Endothelial cell of umbilical vein (primary cell): ENCODE results near the gene MSN. TPM values are rescaled to one million over a fixed set of nuclear protein-coding genes. Genes with fewer than 3 reads are reported as not detected.

Experiments used
- BruUV-seq: library from RNA; stranded (reverse); fragments of 400-500 nt; replicated peaks from 2 replicates; lab custom pipeline; 2021; lab: Mats Ljungman, UMichigan
- CTCF ChIA-PET: fragments of 300-600, 350-600 bp; sonication (Branson Sonifier 250); formaldehyde crosslinking; loops from one replicate; lab custom pipeline; 2021; ENCODE audit warnings: antibody characterized with exemption, inconsistent platforms; lab: Charles Lee
- POLR2A ChIA-PET: fragments of 300-600, 350-600 bp; sonication (Branson Sonifier 250); formaldehyde crosslinking; loops from one replicate; lab custom pipeline; 2021; ENCODE audit warnings: antibody characterized with exemption, inconsistent platforms; lab: Charles Lee
- DNase-seq: peaks from one replicate; pipeline ENCODE4 v3.0.0-alpha.2; 2011; ENCODE audit warnings: low read depth, low spot score
- FAIRE-seq: peaks from 2 replicates; lab custom pipeline; 2011; peaks lifted over from hg19 to GRCh38; lab: Jason Lieb, UNC
- H2AFZ ChIP-seq: 2 replicates; pipeline ENCODE4 v1.6.0; 2012; ENCODE audit warnings: low read depth, low read length, control low read depth, inconsistent platforms
- H3K27ac ChIP-seq: 2 replicates; pipeline ENCODE4 v1.5.1; 2011; ENCODE audit warnings: low read depth, mild to moderate bottlenecking, control low read depth, low read length, moderate library complexity; ENCODE audit not compliant: insufficient read depth
- H3K27me3 ChIP-seq, 2 experiments: 2 replicates each; pipeline versions ENCODE4 v1.6.0 to v1.6.1; 2011; ENCODE audit warnings: low read length in 2 of 2, mixed read lengths in 1 of 2; ENCODE audit not compliant: control insufficient read depth in 2 of 2, insufficient read depth in 2 of 2
- H3K36me3 ChIP-seq, 2 experiments: 2 replicates in 1 of 2; 3 replicates in 1 of 2; pipeline ENCODE4 v1.5.1; 2011; ENCODE audit warnings: low read length in 2 of 2, mild to moderate bottlenecking in 1 of 2, moderate library complexity in 1 of 2; ENCODE audit not compliant: control insufficient read depth in 2 of 2, insufficient read depth in 2 of 2; ENCODE audit errors: extremely low read depth in 1 of 2
- H3K4me1 ChIP-seq: 3 replicates; pipeline ENCODE4 v1.5.1; 2011; ENCODE audit warnings: mild to moderate bottlenecking, low read length; ENCODE audit not compliant: control insufficient read depth, insufficient read depth; ENCODE audit errors: extremely low read depth
- H3K4me2 ChIP-seq: 2 replicates; pipeline ENCODE4 v1.6.1; 2011; ENCODE audit warnings: low read length, control low read depth, mixed read lengths; ENCODE audit not compliant: insufficient read depth
- H3K4me3 ChIP-seq, 3 experiments: fragments of 200-600 bp in 1 of 3; sonication (generic), shearing (Covaris generic) in 1 of 3; replicated peaks in 1 of 3; 2 replicates each; pipeline ENCODE4 v1.5.1; 2011 to 2016; ENCODE audit warnings: control low read depth in 3 of 3, low read length in 3 of 3, mild to moderate bottlenecking in 2 of 3, inconsistent platforms in 1 of 3, low read depth in 1 of 3, moderate library complexity in 1 of 3; ENCODE audit not compliant: insufficient read depth in 1 of 3
- H3K79me2 ChIP-seq: 2 replicates; pipeline ENCODE4 v1.6.0; 2012; ENCODE audit warnings: low read length, inconsistent platforms; ENCODE audit not compliant: control insufficient read depth, insufficient read depth
- H3K9ac ChIP-seq: replicated peaks from 2 replicates; pipeline ENCODE3; 2011; ENCODE audit warnings: low read length, control low read depth; ENCODE audit not compliant: insufficient read depth; ENCODE audit errors: extremely low read depth
- H3K9me1 ChIP-seq: replicated peaks from 3 replicates; pipeline ENCODE4 v1.6.0; 2011; ENCODE audit warnings: mild to moderate bottlenecking, low read length; ENCODE audit not compliant: control insufficient read depth, insufficient read depth; ENCODE audit errors: extremely low read depth
- H3K9me3 ChIP-seq: replicated peaks from 2 replicates; pipeline ENCODE4 v1.5.1; 2012; ENCODE audit warnings: low read length, inconsistent platforms; ENCODE audit not compliant: control insufficient read depth, insufficient read depth
- H4K20me1 ChIP-seq: replicated peaks from 2 replicates; pipeline ENCODE3; 2011; ENCODE audit warnings: mild to moderate bottlenecking, low read length; ENCODE audit not compliant: control insufficient read depth, insufficient read depth; ENCODE audit errors: extremely low read depth
- CTCF ChIP-seq, 2 donors: IDR thresholded peaks; 1 replicate in 1 of 2; 2 replicates in 1 of 2; pipeline ENCODE4 v1.5.1; 2011; ENCODE audit warnings: low read length in 2 of 2, mild to moderate bottlenecking in 2 of 2, moderate library complexity in 2 of 2, control low read depth in 1 of 2, inconsistent platforms in 1 of 2, low read depth in 1 of 2; ENCODE audit not compliant: insufficient read depth in 1 of 2; ENCODE audit errors: extremely low read depth in 1 of 2
- EZH2 ChIP-seq: IDR thresholded peaks from 2 replicates; pipeline ENCODE4 v1.6.1; 2012; ENCODE audit warnings: borderline replicate concordance, low read depth, mild to moderate bottlenecking, moderate library complexity, low read length, inconsistent platforms; ENCODE audit not compliant: severe bottlenecking
- FOS ChIP-seq: IDR thresholded peaks from 2 replicates; pipeline ENCODE4 v1.6.1; 2011; ENCODE audit warnings: mild to moderate bottlenecking, low read length, moderate library complexity, borderline replicate concordance; ENCODE audit not compliant: insufficient read depth
- GATA2 ChIP-seq: IDR thresholded peaks from 2 replicates; pipeline ENCODE4 v1.7.0; 2011; ENCODE audit warnings: low read depth, mild to moderate bottlenecking, moderate library complexity, mixed read lengths, low read length; ENCODE audit not compliant: insufficient read length, insufficient read depth
- JUN ChIP-seq: IDR thresholded peaks from 2 replicates; pipeline ENCODE4 v1.6.1; 2011; ENCODE audit warnings: borderline replicate concordance, low read depth; ENCODE audit not compliant: insufficient read length, insufficient read depth
- MAX ChIP-seq: IDR thresholded peaks from 2 replicates; pipeline ENCODE4 v1.6.1; 2011; ENCODE audit not compliant: insufficient read depth, insufficient read length
- MYC ChIP-seq: IDR thresholded peaks from one replicate; pipeline ENCODE4 v1.6.1; 2011; ENCODE audit warnings: mild to moderate bottlenecking, low read depth, low read length
- POLR2A ChIP-seq: IDR thresholded peaks from 2 replicates; pipeline ENCODE4 v1.6.1; 2012; ENCODE audit warnings: low read depth, mild to moderate bottlenecking, control low read depth, low read length
- POLR2AphosphoS5 ChIP-seq: IDR thresholded peaks from 2 replicates; pipeline ENCODE4 v1.6.1; 2012; ENCODE audit warnings: low read depth, mild to moderate bottlenecking, control low read depth, low read length, moderate library complexity; ENCODE audit not compliant: insufficient read depth
- dilution Hi-C: fragments of 300-500 bp; cut with MboI; formaldehyde crosslinking; loops from one replicate; pipeline ENCODE4 v1.15.0; 2019; ENCODE audit warnings: low sequenced_read_pairs; ENCODE audit not compliant: extremely low pct_ligation_motif_present
- intact Hi-C: fragments of 100-400 bp; cut with micrococcal nuclease; formaldehyde crosslinking; loops from one replicate; pipeline ENCODE4 v1.10.0; 2022
- polyA plus RNA-seq, 4 experiments: library from polyadenylated mRNA; depleted of rRNA in 3 of 4; stranded (reverse) in 3 of 4; unstranded in 1 of 4; fragments of >200 nt; gene quantifications; 2 replicates each; pipeline versions ENCODE4 v1.2.1 to v1.2.3, GENCODE V29; 2011 to 2012; ENCODE audit warnings: missing spikeins in 1 of 4
- total RNA-seq: library from RNA; stranded (reverse); gene quantifications from 2 replicates; pipeline ENCODE4 v1.2.3, GENCODE V29; 2021

Gene MSN
- total and polyA plus RNA-seq, 2 donors (not counting 3 experiments of a cell fraction or from before 2014, with no cell fraction given), result 528 to 635 TPM

GRCh38 chrX:65668377-65669310 is 1.2 kb downstream of the MSN start:
- H3K9ac ChIP-seq, result peak overlapping the region; percentile 95
- H3K9me3 ChIP-seq, result no peaks in the 10 kb centered on the region
- CTCF ChIA-PET, result interaction anchor here (1.0 to 2.9 kb wide), 5 partner anchors 11 to 67 kb away, joined by 5 to 18 read pairs (median 6); no protein-coding TSS in a partner anchor
- dilution Hi-C loops, result no loop called here
- H2AFZ ChIP-seq, result no peak overlapping the region
- H4K20me1 ChIP-seq, result peaks cover 4% of the 10 kb centered on the region
- peak overlapping the region; percentile 94 for H3K27ac ChIP-seq
- TF ChIP-seq POLR2A (peak; percentile 44), JUN (no peak)
- peak overlapping the region; percentile 81 to 93 (median 87) for H3K4me3 ChIP-seq
- intact Hi-C loops, result loop anchor here (1.0 to 5.0 kb wide), 4 partner anchors 9 to 319 kb away; no protein-coding TSS in a partner anchor
- no peaks in the 10 kb centered on the region for H3K9me1 ChIP-seq
- POLR2A ChIA-PET, result interaction anchor here (0.7 to 1.7 kb wide), 6 partner anchors 10 to 67 kb away, joined by 3 to 10 read pairs (median 6); no protein-coding TSS in a partner anchor
- peaks cover 60% of the 10 kb centered on the region for H3K79me2 ChIP-seq
- FAIRE-seq, result peak; percentile 87
- no peaks in the 10 kb centered on the region for H3K27me3 ChIP-seq
- peaks cover 0 to 6% of the 10 kb centered on the region in 2 experiments for H3K36me3 ChIP-seq
- H3K4me1 ChIP-seq, result peaks cover 28% of the 10 kb centered on the region
- no TSS peak for BruUV-seq
- peak overlapping the region; percentile 87 for H3K4me2 ChIP-seq
- peak; percentile 69 for DNase-seq

- H3K4me3 ChIP-seq, result peak overlapping the region in 2 of 3 experiments; percentile 36 to 57
- peaks cover 4% of the 10 kb centered on the region for H4K20me1 ChIP-seq
- dilution Hi-C loops (no loop called here), intact Hi-C loops (no loop called here)
- POLR2A ChIA-PET, result interaction anchor here (0.5 to 0.6 kb wide), 2 partner anchors 13 to 23 kb away, joined by 3 read pairs; no protein-coding TSS in a partner anchor
- H3K9me3 ChIP-seq, result no peaks in the 10 kb centered on the region
- H3K27me3 ChIP-seq, result no peaks in the 10 kb centered on the region
- H3K79me2 ChIP-seq, result peaks cover 86% of the 10 kb centered on the region
- DNase-seq (no peak), FAIRE-seq (no peak)
- BruUV-seq, result no TSS peak
- H3K4me1 ChIP-seq, result peaks cover 51% of the 10 kb centered on the region
- peak overlapping the region; percentile 86 for H3K4me2 ChIP-seq
- H2AFZ ChIP-seq, result no peak overlapping the region
- CTCF ChIA-PET, result interaction anchor here (1.1 to 1.2 kb wide), 2 partner anchors 33 to 70 kb away, joined by 3 to 6 read pairs; no protein-coding TSS in a partner anchor
- peaks cover 0 to 6% of the 10 kb centered on the region in 2 experiments for H3K36me3 ChIP-seq
- peak overlapping the region; percentile 54 for H3K9ac ChIP-seq
- H3K27ac ChIP-seq, result peak overlapping the region; percentile 53
- TF ChIP-seq MAX (no peak), FOS (no peak), POLR2A (no peak), CTCF (IDR thresholded peaks at IDR 0.05; ENCODE audit: extremely low read depth in 1 of 2, insufficient read depth in 1 of 2, low read depth in 1 of 2, low read length in 2 of 2) (no peak), MYC (no peak), EZH2 (no peak), GATA2 (no peak), JUN (no peak), POLR2AphosphoS5 (no peak)
- no peaks in the 10 kb centered on the region for H3K9me1 ChIP-seq
Measured at GRCh38 chrX:65671286-65671685, 3.8 kb downstream of the MSN start.
